ENCODE data around the gene ADIPOR2.
A peak's percentile ranks its signal among the peaks of the same experiment; 100 is the strongest.

The ADIPOR2 gene

GRCh38 chr12:1777798-1778197 is 86.9 kb downstream of the ADIPOR2 start:
- peak; percentile 87 for DNase-seq

GRCh38 chr12:1778911-1779310 is 88.0 kb downstream of the ADIPOR2 start:
- DNase-seq: peak; percentile 6

- peak; percentile 78 for DNase-seq
These were observed 88.9 kb downstream of the ADIPOR2 start for GRCh38 chr12:1779783-1780182.

- DNase-seq: peak; percentile 27
These were observed 90.9 kb downstream of the ADIPOR2 start for GRCh38 chr12:1781772-1782171.

- DNase-seq: no peak
These were observed 91.3 kb downstream of the ADIPOR2 start for GRCh38 chr12:1782215-1782614.

GRCh38 chr12:1787714-1788113 is 96.8 kb downstream of the ADIPOR2 start:
- no peak for DNase-seq

GRCh38 chr12:1790444-1790843 is 99.6 kb downstream of the ADIPOR2 start:
- no peak for DNase-seq

GRCh38 chr12:1791104-1791841 is 100.4 kb downstream of the ADIPOR2 start:
- DNase-seq: peak; percentile 45

GRCh38 chr12:1792406-1792805 is 101.5 kb downstream of the ADIPOR2 start:
- DNase-seq: no peak

- no peak for DNase-seq
These were observed 102.7 kb downstream of the ADIPOR2 start for GRCh38 chr12:1793426-1794210.

GRCh38 chr12:1794440-1795090 is 103.7 kb downstream of the ADIPOR2 start:
- no peak for DNase-seq

GRCh38 chr12:1795221-1795784 is 104.4 kb downstream of the ADIPOR2 start:
- DNase-seq: no peak

- peak; percentile 89 for DNase-seq
These were observed 105.1 kb downstream of the ADIPOR2 start for GRCh38 chr12:1795785-1796514.

GRCh38 chr12:1796515-1797010 is 105.7 kb downstream of the ADIPOR2 start:
- peak; percentile 34 for DNase-seq

GRCh38 chr12:1797011-1797901 is 106.4 kb downstream of the ADIPOR2 start:
- DNase-seq: no peak

- DNase-seq: no peak
These were observed 107.2 kb downstream of the ADIPOR2 start for GRCh38 chr12:1797991-1798640.

- DNase-seq: no peak
These were observed 107.8 kb downstream of the ADIPOR2 start for GRCh38 chr12:1798641-1799020.

GRCh38 chr12:1799051-1799881 is 108.4 kb downstream of the ADIPOR2 start:
- DNase-seq: no peak

GRCh38 chr12:1799882-1800400 is 109.1 kb downstream of the ADIPOR2 start:
- no peak for DNase-seq

Measured in fibroblast of skin of back (primary cell).